B cell (primary cell): ENCODE results near the gene MAP3K4. TPM values are rescaled to one million over a fixed set of nuclear protein-coding genes. Genes with fewer than 3 reads are reported as not detected.

Source experiments
- ATAC-seq: fragments of 200-7000 bp; cut with Tn5 transposase; one replicate; pipeline ENCODE4 v1.10.0; 2021; ENCODE audit warnings: low read depth, mild to moderate bottlenecking, moderate number of reproducible peaks, moderate library complexity
- CTCF ChIA-PET: fragments of 350-600 bp; sonication (Branson Sonifier 250); formaldehyde crosslinking; loops from one replicate; lab custom pipeline; 2021; ENCODE audit warnings: antibody characterized with exemption, inconsistent platforms; lab: Charles Lee
- POLR2A ChIA-PET: fragments of 350-600 bp; sonication (Branson Sonifier 250); formaldehyde crosslinking; loops from one replicate; lab custom pipeline; 2021; ENCODE audit warnings: antibody characterized with exemption; lab: Charles Lee
- DNase-seq: peaks from one replicate; pipeline ENCODE4 v3.0.0; 2013
- H2AFZ ChIP-seq: 2 replicates; pipeline ENCODE4 v1.6.1; 2012; ENCODE audit warnings: mild to moderate bottlenecking, low read depth, low read length; ENCODE audit not compliant: insufficient read depth, poor library complexity, severe bottlenecking
- H3K27ac ChIP-seq, 2 donors: 1 replicate in 1 of 2; 2 replicates in 1 of 2; pipeline ENCODE4 v1.5.1; 2012 to 2013; ENCODE audit warnings: low read length in 2 of 2, mild to moderate bottlenecking in 2 of 2, moderate library complexity in 1 of 2
- H3K27me3 ChIP-seq, 4 experiments: fragments of 200-600 bp in 1 of 4; sonication (generic) in 1 of 4; replicated peaks in 1 of 4; 1 replicate in 2 of 4; 2 replicates in 2 of 4; pipeline versions ENCODE4 v1.6.1 to v1.7.0; 2013 to 2016; ENCODE audit warnings: low read length in 3 of 4, mild to moderate bottlenecking in 2 of 4, mixed read lengths in 1 of 4, moderate library complexity in 1 of 4; ENCODE audit not compliant: insufficient read depth in 4 of 4, control insufficient read depth in 3 of 4; ENCODE audit errors: control extremely low read depth in 1 of 4
- H3K36me3 ChIP-seq, 2 experiments: replicated peaks in 1 of 2; 1 replicate in 1 of 2; 2 replicates in 1 of 2; pipeline versions ENCODE4 v1.6.1 to v1.7.1; 2013; ENCODE audit warnings: low read length in 1 of 2; ENCODE audit not compliant: insufficient read depth in 2 of 2, control insufficient read depth in 1 of 2; ENCODE audit errors: control extremely low read depth in 1 of 2, extremely low read depth in 1 of 2
- H3K4me1 ChIP-seq, 2 donors: fragments of 200-600 bp in 1 of 2; sonication (generic) in 1 of 2; 1 replicate in 1 of 2; 2 replicates in 1 of 2; pipeline versions ENCODE4 v1.5.1 to v1.6.1; 2013 to 2017; ENCODE audit warnings: low read length in 2 of 2; ENCODE audit not compliant: control insufficient read depth in 2 of 2, insufficient read depth in 2 of 2
- H3K4me2 ChIP-seq: replicated peaks from 2 replicates; pipeline ENCODE3; 2012; ENCODE audit warnings: mild to moderate bottlenecking, low read depth, low read length; ENCODE audit not compliant: poor library complexity, severe bottlenecking
- H3K4me3 ChIP-seq, 5 experiments: fragments of 200-600 bp in 1 of 5; sonication (generic) in 1 of 5; 1 replicate in 3 of 5; 2 replicates in 2 of 5; pipeline versions ENCODE4 v1.5.1 to v1.7.0; 2011 to 2016; ENCODE audit warnings: low read length in 4 of 5, mild to moderate bottlenecking in 4 of 5, low read depth in 2 of 5, control low read depth in 1 of 5, moderate library complexity in 1 of 5; ENCODE audit not compliant: insufficient read depth in 1 of 5; ENCODE audit errors: control extremely low read depth in 1 of 5, extremely low read depth in 1 of 5
- H3K79me2 ChIP-seq: fragments of 200-600 bp; sonication (generic); one replicate; pipeline ENCODE4 v1.6.0; 2016; ENCODE audit warnings: low read length; ENCODE audit not compliant: control insufficient read depth, insufficient read depth
- H3K9ac ChIP-seq: fragments of 200-600 bp; sonication (generic); 2 replicates; pipeline ENCODE4 v1.6.1; 2017; ENCODE audit warnings: mild to moderate bottlenecking, low read length, moderate library complexity
- H3K9me3 ChIP-seq, 3 donors: one replicate each; pipeline versions ENCODE4 v1.6.1 to v1.7.1; 2013; ENCODE audit warnings: low read length in 2 of 3; ENCODE audit not compliant: control insufficient read depth in 2 of 3, insufficient read depth in 1 of 3; ENCODE audit errors: control extremely low read depth in 1 of 3
- H4K20me1 ChIP-seq: 2 replicates; pipeline ENCODE4 v1.6.0; 2012; ENCODE audit warnings: mild to moderate bottlenecking, low read length; ENCODE audit not compliant: insufficient read depth, control insufficient read depth, poor library complexity, severe bottlenecking
- H3K27ac Mint-ChIP-seq: one replicate; pipeline ENCODE4 v1.8.0; 2021; ENCODE audit warnings: mixed read lengths
- H3K27me3 Mint-ChIP-seq: one replicate; pipeline ENCODE4 v1.8.0; 2021; ENCODE audit warnings: mixed read lengths
- H3K4me1 Mint-ChIP-seq: one replicate; pipeline ENCODE4 v1.8.0; 2021; ENCODE audit warnings: mixed read lengths
- H3K4me3 Mint-ChIP-seq: one replicate; pipeline ENCODE4 v1.8.0; 2021; ENCODE audit warnings: mixed read lengths
- H3K9me3 Mint-ChIP-seq: one replicate; pipeline ENCODE4 v1.8.0; 2022; ENCODE audit warnings: mixed read lengths; ENCODE audit not compliant: insufficient read depth
- CTCF ChIP-seq: fragments of 200-600 bp; IDR thresholded peaks from one replicate; pipeline ENCODE4 v1.8.0; 2022; ENCODE audit warnings: antibody characterized with exemption, mild to moderate bottlenecking
- EZH2 ChIP-seq: IDR thresholded peaks from 2 replicates; pipeline ENCODE4 v1.6.1; 2012; ENCODE audit warnings: borderline replicate concordance, low read depth, mild to moderate bottlenecking, moderate library complexity, low read length; ENCODE audit not compliant: insufficient read depth, poor library complexity, severe bottlenecking
- WGBS: methylation state at CpG from one replicate; pipeline ENCODE4 v1.1.5; 2013; ENCODE audit warnings: missing lambda C conversion rate; ENCODE audit not compliant: insufficient coverage; 5-methylcytosine and 5-hydroxymethylcytosine counted together
- intact Hi-C: fragments of 100-400 bp; cut with micrococcal nuclease; formaldehyde crosslinking; loops from one replicate; pipeline ENCODE4 v1.10.0; 2022
- polyA plus RNA-seq: library from polyadenylated mRNA; depleted of rRNA; stranded (reverse); fragments of >200 nt; gene quantifications from 2 replicates; pipeline ENCODE4 v1.2.3, GENCODE V29; 2012
- total RNA-seq, 2 donors: library from RNA; stranded (reverse); fragments of 120-200 nt in 1 of 2; gene quantifications; 1 replicate in 1 of 2; 2 replicates in 1 of 2; pipeline versions ENCODE4 v1.2.3 to v1.2.4, GENCODE V29; 2013 to 2022

The MAP3K4 gene
- total and polyA plus RNA-seq, 2 donors (not counting 1 experiment from before 2014, with no cell fraction given), result 24.4 to 105 TPM

- Mint-ChIP-seq H3K27me3 (no peaks in the 10 kb centered on the region), H3K9me3 (no peaks in the 10 kb centered on the region), H3K27ac (no peak overlapping the region), H3K4me3 (no peak overlapping the region), H3K4me1 (peaks cover 9% of the 10 kb centered on the region)
- ChIA-PET CTCF (no interaction called here), POLR2A (no interaction called here)
- no peaks in the 10 kb centered on the region for H3K27me3 ChIP-seq
- H3K79me2 ChIP-seq, result no peaks in the 10 kb centered on the region
- H3K4me2 ChIP-seq, result no peak overlapping the region
- ATAC-seq (no peak), DNase-seq (no peak)
- H3K27ac ChIP-seq, result no peak overlapping the region
- H3K36me3 ChIP-seq, result peaks cover 0 to 3% of the 10 kb centered on the region in 2 experiments
- peaks cover 7 to 16% of the 10 kb centered on the region in 2 donors for H3K4me1 ChIP-seq
- H4K20me1 ChIP-seq, result no peaks in the 10 kb centered on the region
- H3K9ac ChIP-seq, result no peak overlapping the region
- no peak overlapping the region for H3K4me3 ChIP-seq
- H2AFZ ChIP-seq, result no peak overlapping the region
- intact Hi-C loops, result no loop called here
- TF ChIP-seq CTCF (no peak), EZH2 (no peak)
- 100% methylated on average over 8 of the region's 11 CpGs for WGBS
- no peaks in the 10 kb centered on the region for H3K9me3 ChIP-seq
Measured at GRCh38 chr6:161137320-161137719, 145.8 kb downstream of the MAP3K4 start.

- POLR2A ChIA-PET, result no interaction called here
- H3K27ac Mint-ChIP-seq, result no peak overlapping the region
- TF ChIP-seq EZH2 (no peak), CTCF (no peak)
Measured at GRCh38 chr6:161137839-161138542, 146.4 kb downstream of the MAP3K4 start.

More at GRCh38 chr6:161137839-161138542, 146.4 kb downstream of the MAP3K4 start:
- Histone ChIP-seq H3K27me3 (no peaks in the 10 kb centered on the region), H3K9me3 (no peaks in the 10 kb centered on the region), H4K20me1 (no peaks in the 10 kb centered on the region), H3K27ac (no peak overlapping the region), H3K9ac (no peak overlapping the region), H3K36me3 (no peaks in the 10 kb centered on the region), H3K4me2 (no peak overlapping the region), H3K4me1 (peaks cover 7 to 16% of the 10 kb centered on the region in 2 donors), H3K79me2 (no peaks in the 10 kb centered on the region), H2AFZ (no peak overlapping the region), H3K4me3 (no peak overlapping the region)
- no peak for ATAC-seq
- DNase-seq, result no peak
- H3K27me3 Mint-ChIP-seq, result no peaks in the 10 kb centered on the region
- H3K9me3 Mint-ChIP-seq, result no peaks in the 10 kb centered on the region
- intact Hi-C loops, result no loop called here
- peaks cover 9% of the 10 kb centered on the region for H3K4me1 Mint-ChIP-seq
- 95% methylated on average over 7 of the region's 12 CpGs for WGBS
- CTCF ChIA-PET, result interaction anchor here (0.9 kb wide), 1 partner anchor 233 kb away, joined by 3 read pairs; no protein-coding TSS in a partner anchor
- no peak overlapping the region for H3K4me3 Mint-ChIP-seq
